SK-N-MC (cell line): Measurements from ENCODE around the gene HOXB5.

Experiments used
- EZH2 ChIP-seq: fragments of 200-600 bp; sonication (generic); IDR thresholded peaks from one replicate; pipeline ENCODE4 v1.6.1; 2017; ENCODE audit warnings: antibody characterized with exemption
- FOXP2 ChIP-seq: optimal IDR thresholded peaks from 2 replicates; pipeline ENCODE3; 2011; ENCODE audit warnings: mild to moderate bottlenecking, moderate library complexity; ENCODE audit not compliant: insufficient read depth; ENCODE audit errors: extremely low read length, control extremely low read depth
- POLR2AphosphoS5 ChIP-seq: IDR thresholded peaks from 2 replicates; pipeline ENCODE4 v1.6.1; 2012; ENCODE audit warnings: mild to moderate bottlenecking, low read depth, low read length, borderline replicate concordance

GRCh38 chr17:48574505-48575065 lies 19.0 kb downstream of the HOXB5 start:
- no peak for TF ChIP-seq POLR2AphosphoS5
- TF ChIP-seq EZH2 = no peak
- TF ChIP-seq FOXP2 = no peak
